Pancreas (tissue), 10 donors: Measurements from ENCODE around the gene MACROD1. TPM values are rescaled to one million over a fixed set of nuclear protein-coding genes. Genes with fewer than 3 reads are reported as not detected.

Source experiments
- ATAC-seq, 4 donors: fragments of 200-7000 bp; cut with Tn5 transposase; one replicate each; pipeline versions ENCODE4 v1.8.0 to v1.9.1; 2020; ENCODE audit warnings: mild to moderate bottlenecking in 4 of 4, moderate library complexity in 4 of 4
- DNase-seq, 6 donors: peaks; one replicate each; pipeline ENCODE4 v3.0.0-alpha.2; 2020
- FAIRE-seq: peaks from 2 replicates; lab custom pipeline; 2012; peaks lifted over from hg19 to GRCh38; lab: Jason Lieb, UNC
- H3K27ac ChIP-seq, 4 donors: fragments of 200-600 bp; sonication (generic); 1 replicate in 3 of 4; 2 replicates in 1 of 4; pipeline versions ENCODE4 v1.5.0 to v1.8.0; 2020
- H3K27me3 ChIP-seq, 4 donors: fragments of 200-600 bp; one replicate each; pipeline ENCODE4 v1.8.0; 2021
- H3K36me3 ChIP-seq, 3 donors: fragments of 200-600 bp; sonication (generic) in 1 of 3; one replicate each; pipeline versions ENCODE4 v1.5.0 to v1.8.0; 2020 to 2021
- H3K4me1 ChIP-seq, 3 donors: fragments of 200-600 bp; one replicate each; pipeline ENCODE4 v1.8.0; 2021
- H3K4me3 ChIP-seq, 4 donors: fragments of 200-600 bp; sonication (generic) in 2 of 4; one replicate each; pipeline versions ENCODE4 v1.5.0 to v1.8.0; 2020 to 2021
- H3K9me3 ChIP-seq, 4 donors: fragments of 200-600 bp; one replicate each; pipeline ENCODE4 v1.8.0; 2021
- WGBS, 2 donors: extraction: QIAGEN DNeasy Blood & Tissue Kit; methylation state at CpG; one replicate each; pipeline ENCODE4 v1.1.7; 2013; 5-methylcytosine and 5-hydroxymethylcytosine counted together
- intact Hi-C, 3 donors: fragments of 100-400 bp; cut with DNase I; formaldehyde crosslinking; loops; one replicate each; pipeline versions ENCODE4 v1.11.1 to v1.14.2; 2022
- polyA plus RNA-seq, 2 donors: library from polyadenylated mRNA; stranded (reverse); fragments of 200-250 nt; gene quantifications; one replicate each; pipeline ENCODE4 v1.2.3, GENCODE V29; 2013
- total RNA-seq, 6 donors: library from RNA; stranded (reverse); fragmentation: NEBNext Ultra II Directional in 4 of 6; extraction: Animal tissue kit (Norgen Biotek cat#: 25700) in 4 of 6; gene quantifications; one replicate each; pipeline versions ENCODE4 v1.2.1 to v1.2.4, GENCODE V29; 2021 to 2023
- TF ChIP-seq, protein P1 (sequence below), 4 donors: fragments of 200-600 bp; sonication (generic) in 3 of 4; IDR thresholded peaks; one replicate each; pipeline versions ENCODE4 v1.5.0 to v1.8.0; 2021; ENCODE audit warnings: antibody characterized with exemption in 4 of 4
- donor health status: healthy with polysubstance abuse.
- donor health status: DM: no; HTN: no; CAD: no; lungs with moderate emphysema.
- donor health status: DM: no; HTN: no; CAD: no.
- donor health status: control.
- donor health status: control.
- donor health status: Bipolar disorder and iron deficiency.
- donor health status: DM: yes; HTN: yes; CAD: no.
- donor health status: DM: no; HTN: no; CAD: no.
- donor health status: DM: no; HTN: no; CAD: no.
- donor health status: DM: yes; HTN: yes; CAD: no.

Gene MACROD1
- total and polyA plus RNA-seq, 8 donors, result 26.0 to 126 (median 34.8) TPM

DNA sequence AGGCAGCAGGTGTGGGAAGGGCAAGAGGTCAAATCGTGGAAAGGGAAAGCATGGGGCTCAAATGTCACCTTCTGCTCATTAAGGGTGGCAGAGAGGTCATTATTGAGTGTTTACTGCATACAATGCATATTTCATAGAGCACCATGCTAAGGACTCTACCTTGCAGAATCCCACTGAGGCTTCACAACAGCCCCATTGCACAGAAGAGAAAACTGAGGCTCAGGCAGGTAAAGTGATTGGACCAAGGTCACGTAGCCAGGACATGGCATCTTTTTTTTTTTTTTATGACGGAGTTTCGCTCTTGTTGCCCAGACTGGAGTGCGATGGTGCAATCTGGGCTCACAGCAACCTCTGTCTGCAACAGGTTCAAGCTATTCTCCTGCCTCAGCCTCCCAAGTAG, 122.4 kb downstream of the MACROD1 start:
- no peaks in the 10 kb centered on the region for H3K4me1 ChIP-seq
- WGBS, 2 donors, result 91 to 95% methylated on average over 5 of the region's 5 CpGs
- FAIRE-seq (no peak), DNase-seq (no peak), ATAC-seq (no peak)
- TF ChIP-seq, protein P1, sequence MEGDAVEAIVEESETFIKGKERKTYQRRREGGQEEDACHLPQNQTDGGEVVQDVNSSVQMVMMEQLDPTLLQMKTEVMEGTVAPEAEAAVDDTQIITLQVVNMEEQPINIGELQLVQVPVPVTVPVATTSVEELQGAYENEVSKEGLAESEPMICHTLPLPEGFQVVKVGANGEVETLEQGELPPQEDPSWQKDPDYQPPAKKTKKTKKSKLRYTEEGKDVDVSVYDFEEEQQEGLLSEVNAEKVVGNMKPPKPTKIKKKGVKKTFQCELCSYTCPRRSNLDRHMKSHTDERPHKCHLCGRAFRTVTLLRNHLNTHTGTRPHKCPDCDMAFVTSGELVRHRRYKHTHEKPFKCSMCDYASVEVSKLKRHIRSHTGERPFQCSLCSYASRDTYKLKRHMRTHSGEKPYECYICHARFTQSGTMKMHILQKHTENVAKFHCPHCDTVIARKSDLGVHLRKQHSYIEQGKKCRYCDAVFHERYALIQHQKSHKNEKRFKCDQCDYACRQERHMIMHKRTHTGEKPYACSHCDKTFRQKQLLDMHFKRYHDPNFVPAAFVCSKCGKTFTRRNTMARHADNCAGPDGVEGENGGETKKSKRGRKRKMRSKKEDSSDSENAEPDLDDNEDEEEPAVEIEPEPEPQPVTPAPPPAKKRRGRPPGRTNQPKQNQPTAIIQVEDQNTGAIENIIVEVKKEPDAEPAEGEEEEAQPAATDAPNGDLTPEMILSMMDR (IDR thresholded peaks at IDR 0.05), result no peak
- H3K9me3 ChIP-seq, result no peaks in the 10 kb centered on the region
- no peaks in the 10 kb centered on the region for H3K36me3 ChIP-seq
- intact Hi-C loops, result no loop called here
- no peaks in the 10 kb centered on the region for H3K27me3 ChIP-seq
- H3K27ac ChIP-seq, result no peak overlapping the region
- H3K4me3 ChIP-seq, result no peak overlapping the region

DNA sequence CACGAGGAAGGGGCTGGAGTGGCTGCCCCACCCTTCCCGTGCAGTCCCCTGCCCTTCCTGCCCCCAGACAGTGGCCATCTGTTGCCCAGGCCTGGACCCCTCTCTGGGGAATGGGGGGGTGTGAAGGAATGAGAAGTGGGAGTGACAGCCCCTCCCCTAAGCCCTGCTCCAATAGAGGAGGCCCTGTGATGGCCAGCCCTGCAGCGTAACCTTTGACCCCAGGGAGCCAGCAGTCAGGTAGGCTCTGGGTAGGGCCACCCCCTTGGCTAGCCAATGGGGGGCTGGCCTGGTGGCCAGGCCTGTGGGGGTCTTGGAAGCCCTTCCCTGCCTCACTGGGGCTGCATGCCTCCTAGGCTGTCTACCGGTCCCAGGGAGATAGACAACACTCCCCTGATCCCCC, 123.6 kb downstream of the MACROD1 start:
- no peak overlapping the region for H3K4me3 ChIP-seq
- H3K27ac ChIP-seq, result no peak overlapping the region
- WGBS, 2 donors, result 90% methylated on average over 4 of the region's 4 CpGs
- no peaks in the 10 kb centered on the region for H3K9me3 ChIP-seq
- intact Hi-C loops, result no loop called here
- ATAC-seq (no peak), DNase-seq (no peak), FAIRE-seq (no peak)
- H3K4me1 ChIP-seq, result no peaks in the 10 kb centered on the region
- no peaks in the 10 kb centered on the region for H3K36me3 ChIP-seq
- TF ChIP-seq, protein P1 (IDR thresholded peaks at IDR 0.05), result no peak
- H3K27me3 ChIP-seq, result no peaks in the 10 kb centered on the region

DNA sequence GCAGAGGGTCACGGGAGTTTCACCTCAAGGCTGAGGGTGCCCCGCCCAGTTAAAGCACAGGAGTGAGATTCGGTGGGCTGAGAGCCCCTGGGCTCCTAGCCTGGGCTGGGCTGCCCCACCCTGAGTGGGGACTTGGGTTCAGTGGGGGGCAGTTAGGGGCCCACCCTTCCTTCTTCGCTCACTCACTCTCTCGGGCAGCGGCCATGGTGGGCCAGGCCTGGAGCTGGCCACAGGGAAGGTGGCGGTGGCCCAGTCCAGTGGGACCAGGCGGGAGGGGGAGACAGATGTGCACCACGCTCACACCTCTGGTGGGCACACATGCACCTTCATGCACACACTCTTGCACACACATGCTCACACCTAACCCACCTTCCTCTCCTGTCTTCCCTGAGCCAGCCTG, 124.1 kb downstream of the MACROD1 start:
- FAIRE-seq, result no peak
- Histone ChIP-seq H3K36me3 (no peaks in the 10 kb centered on the region), H3K27ac (no peak overlapping the region), H3K4me3 (no peak overlapping the region), H3K27me3 (no peaks in the 10 kb centered on the region), H3K4me1 (no peaks in the 10 kb centered on the region), H3K9me3 (no peaks in the 10 kb centered on the region)
- peak in 1 of 6 donors; percentile 58 for DNase-seq
- no peak for ATAC-seq
- intact Hi-C loops, result no loop called here
- TF ChIP-seq, protein P1 (IDR thresholded peaks at IDR 0.05), result no peak
- 94 to 95% methylated on average over 9 of the region's 9 CpGs for WGBS, 2 donors

DNA sequence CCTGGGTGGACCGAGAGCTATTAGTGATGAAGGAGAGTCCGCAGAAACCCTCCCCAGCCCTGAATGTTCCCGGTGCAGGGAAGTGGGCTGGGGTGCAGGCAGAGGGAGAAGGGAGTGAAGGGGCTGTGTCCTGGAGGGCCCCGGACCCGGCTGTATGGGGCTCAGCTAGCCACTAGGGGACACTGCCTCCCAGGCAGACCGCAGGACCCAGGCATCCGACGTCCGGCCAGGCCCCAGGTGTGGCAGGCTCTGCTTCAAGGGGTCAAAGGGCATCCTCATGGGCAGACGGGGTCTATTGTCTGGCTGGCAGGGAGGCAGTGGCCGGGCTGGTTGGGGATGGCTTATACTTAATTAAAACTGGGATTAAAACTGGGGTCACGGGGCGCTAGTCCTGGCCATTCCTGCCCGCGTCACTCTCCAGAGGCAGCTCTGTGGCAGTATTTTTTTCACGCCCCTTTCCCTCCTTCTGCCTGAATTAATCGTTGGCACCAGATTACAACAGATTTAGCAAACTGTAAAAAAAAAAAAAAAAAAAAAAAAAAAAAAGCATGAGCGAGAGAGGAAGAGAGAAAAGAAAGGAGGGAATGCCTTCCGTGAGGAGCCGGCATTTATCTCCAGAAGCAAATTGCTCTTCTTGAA, 125.1 kb downstream of the MACROD1 start:
- intact Hi-C loops, result no loop called here
- no peaks in the 10 kb centered on the region for H3K9me3 ChIP-seq
- peak in 3 of 4 donors; percentile 34 to 63 (median 38) for ATAC-seq
- no peaks in the 10 kb centered on the region for H3K4me1 ChIP-seq
- no peak overlapping the region for H3K4me3 ChIP-seq
- peak in 2 of 6 donors; percentile 35 to 81 for DNase-seq
- TF ChIP-seq, protein P1 (IDR thresholded peaks at IDR 0.05), result peak in 3 of 4 donors; percentile 12 to 32 (median 27)
- H3K27ac ChIP-seq, result no peak overlapping the region
- no peaks in the 10 kb centered on the region for H3K36me3 ChIP-seq
- 68 to 72% methylated on average over 18 to 20 of the region's 20 CpGs for WGBS, 2 donors
- no peaks in the 10 kb centered on the region for H3K27me3 ChIP-seq
- FAIRE-seq, result no peak

DNA sequence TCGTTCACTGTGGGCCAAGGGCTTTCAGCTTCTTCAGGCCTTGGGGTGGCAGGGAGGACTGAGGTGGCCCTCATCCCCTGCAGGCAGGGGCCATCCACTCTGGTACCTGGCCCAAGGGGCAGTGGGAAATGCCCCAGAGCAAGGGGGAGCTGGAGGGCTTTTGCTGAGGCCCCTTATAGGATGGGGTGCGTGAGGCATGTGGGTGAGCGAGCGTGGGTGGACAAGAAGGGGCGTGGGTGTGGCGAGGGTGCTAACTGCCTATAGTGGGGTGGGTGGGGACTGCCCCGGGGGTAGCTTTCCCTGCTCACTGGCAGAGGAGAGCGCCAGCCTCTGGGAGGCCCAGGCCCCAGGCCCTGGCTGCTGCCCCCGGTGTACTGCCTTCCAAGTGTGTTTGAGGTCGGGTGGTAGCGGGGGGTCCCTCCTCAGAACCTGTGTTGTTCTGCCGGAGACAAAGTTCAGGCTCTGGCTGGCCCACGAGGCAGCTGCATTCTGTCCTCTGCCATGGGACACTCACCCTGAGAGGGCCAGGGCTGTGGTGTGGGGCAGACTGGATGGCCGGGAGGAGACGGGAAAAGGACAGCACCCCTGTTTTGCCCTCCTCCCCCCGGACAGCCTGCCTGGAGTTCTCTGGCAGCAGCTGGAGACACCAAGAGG, 126.8 kb downstream of the MACROD1 start:
- peak in 2 of 6 donors; percentile 27 to 60 for DNase-seq
- no peak for ATAC-seq
- intact Hi-C loops, result no loop called here
- H3K27me3 ChIP-seq, result no peaks in the 10 kb centered on the region
- H3K9me3 ChIP-seq, result no peaks in the 10 kb centered on the region
- TF ChIP-seq, protein P1 (IDR thresholded peaks at IDR 0.05), result no peak
- no peak for FAIRE-seq
- H3K27ac ChIP-seq, result no peak overlapping the region
- H3K4me3 ChIP-seq, result no peak overlapping the region
- H3K36me3 ChIP-seq, result no peaks in the 10 kb centered on the region
- 93 to 95% methylated on average over 16 of the region's 16 CpGs for WGBS, 2 donors
- no peaks in the 10 kb centered on the region for H3K4me1 ChIP-seq
